ENCODE measurements around the gene ESF1.
"Not testable (repeated sequence)": the region's sequence is repeated elsewhere in the genome, so short reads cannot be mapped to it uniquely, and the experiment has no call there.

Gene ESF1

GRCh38 chr20:13739731-13740649 is 44.7 kb downstream of the ESF1 start:
- no peak for DNase-seq (ENCODE audit: low read depth in 2 of 2)

GRCh38 chr20:13738187-13738586 is 46.5 kb downstream of the ESF1 start:
- DNase-seq (ENCODE audit: low read depth in 2 of 2): not testable (repeated sequence)

GRCh38 chr20:13736436-13737191 is 48.1 kb downstream of the ESF1 start:
- DNase-seq (ENCODE audit: low read depth in 2 of 2): no peak

GRCh38 chr20:13735826-13736225 is 48.9 kb downstream of the ESF1 start:
- no peak for DNase-seq (ENCODE audit: low read depth in 2 of 2)

- DNase-seq (ENCODE audit: low read depth in 2 of 2): no peak
Observed at GRCh38 chr20:13723011-13723410, 61.7 kb downstream of the ESF1 start.

- DNase-seq (ENCODE audit: low read depth in 2 of 2): no peak
Observed at GRCh38 chr20:13718171-13718570, 66.5 kb downstream of the ESF1 start.

GRCh38 chr20:13717631-13718044 is 67.1 kb downstream of the ESF1 start:
- DNase-seq (ENCODE audit: low read depth in 2 of 2): no peak

- no peak for DNase-seq (ENCODE audit: low read depth in 2 of 2)
Observed at GRCh38 chr20:13715171-13715570, 69.5 kb downstream of the ESF1 start.

- DNase-seq (ENCODE audit: low read depth in 2 of 2): no peak
Observed at GRCh38 chr20:13708234-13708633, 76.5 kb downstream of the ESF1 start.

GRCh38 chr20:13703265-13703664 is 81.5 kb downstream of the ESF1 start:
- no peak for DNase-seq (ENCODE audit: low read depth in 2 of 2)

- DNase-seq (ENCODE audit: low read depth in 2 of 2): no peak
Observed at GRCh38 chr20:13701486-13701885, 83.2 kb downstream of the ESF1 start.

- DNase-seq (ENCODE audit: low read depth in 2 of 2): no peak
Observed at GRCh38 chr20:13700761-13701160, 84.0 kb downstream of the ESF1 start.

GRCh38 chr20:13694420-13695150 is 90.1 kb downstream of the ESF1 start:
- no peak for DNase-seq (ENCODE audit: low read depth in 2 of 2)

- no peak for DNase-seq (ENCODE audit: low read depth in 2 of 2)
Observed at GRCh38 chr20:13692802-13693736, 91.7 kb downstream of the ESF1 start.

- DNase-seq (ENCODE audit: low read depth in 2 of 2): no peak
Observed at GRCh38 chr20:13690943-13691342, 93.8 kb downstream of the ESF1 start.

- DNase-seq (ENCODE audit: low read depth in 2 of 2): no peak
Observed at GRCh38 chr20:13687815-13688214, 96.9 kb downstream of the ESF1 start.

GRCh38 chr20:13685623-13686022 is 99.1 kb downstream of the ESF1 start:
- DNase-seq (ENCODE audit: low read depth in 2 of 2): no peak

GRCh38 chr20:13684566-13685222 is 100.0 kb downstream of the ESF1 start:
- no peak for DNase-seq (ENCODE audit: low read depth in 2 of 2)

- no peak for DNase-seq (ENCODE audit: low read depth in 2 of 2)
Observed at GRCh38 chr20:13683833-13684232, 100.9 kb downstream of the ESF1 start.

All from stimulated activated CD8-positive, alpha-beta memory T cell treated with anti-CD3 and anti-CD28 coated beads, Interleukin-2, amount 100 ng/mL, for 1 hour (primary cell).